ENCODE results near the gene PIGX.

Gene PIGX

GRCh38 chr3:196763179-196763578, 51.0 kb downstream of the PIGX start:
- no peak for DNase-seq

GRCh38 chr3:196765454-196765853, 53.3 kb downstream of the PIGX start:
- DNase-seq: no peak

GRCh38 chr3:196771067-196771466, 58.9 kb downstream of the PIGX start:
- DNase-seq: no peak

GRCh38 chr3:196772102-196772501, 59.9 kb downstream of the PIGX start:
- DNase-seq: no peak

GRCh38 chr3:196772897-196773296, 60.7 kb downstream of the PIGX start:
- no peak for DNase-seq

- no peak for DNase-seq
These were observed 62.1 kb downstream of the PIGX start for GRCh38 chr3:196774191-196774820.

- no peak for DNase-seq
These were observed 62.8 kb downstream of the PIGX start for GRCh38 chr3:196774848-196775422.

GRCh38 chr3:196775938-196776337, 63.8 kb downstream of the PIGX start:
- no peak for DNase-seq

- DNase-seq: no peak
These were observed 65.7 kb downstream of the PIGX start for GRCh38 chr3:196777836-196778235.

GRCh38 chr3:196778755-196779154, 66.6 kb downstream of the PIGX start:
- no peak for DNase-seq

- no peak for DNase-seq
These were observed 70.3 kb downstream of the PIGX start for GRCh38 chr3:196782511-196782910.

Measured in stimulated activated CD8-positive, alpha-beta memory T cell treated with anti-CD3 and anti-CD28 coated beads, Interleukin-4, amount 100 ng/mL, for 48 hours (primary cell).